HEK293 (cell line): ENCODE measurements around the gene LPIN1.

ENCODE experiments used
- ATF2 ChIP-seq: fragments of 450-650 bp; formaldehyde crosslinking; IDR thresholded peaks from 2 replicates; pipeline ENCODE4 v1.5.1; 2016; ENCODE audit warnings: missing biosample characterization, missing genetic modification characterization, low read depth
- CTCF ChIP-seq: fragments of 450-650 bp; formaldehyde crosslinking; IDR thresholded peaks from 2 replicates; pipeline ENCODE4 v1.5.1; 2016; ENCODE audit warnings: missing biosample characterization, missing genetic modification characterization
- INSM2 ChIP-seq: fragments of 450-650 bp; formaldehyde crosslinking; IDR thresholded peaks from 2 replicates; pipeline ENCODE4 v1.5.1; 2016; ENCODE audit warnings: missing biosample characterization, missing genetic modification characterization
- SP7 ChIP-seq: fragments of 450-650 bp; formaldehyde crosslinking; IDR thresholded peaks from 2 replicates; pipeline ENCODE4 v1.5.1; 2016; ENCODE audit warnings: missing biosample characterization, missing genetic modification characterization
- ZSCAN30 ChIP-seq: fragments of 450-650 bp; IDR thresholded peaks from 2 replicates; pipeline ENCODE4 v1.5.1; 2018; ENCODE audit warnings: missing biosample characterization, mild to moderate bottlenecking, missing genetic modification characterization, moderate library complexity

DNA sequence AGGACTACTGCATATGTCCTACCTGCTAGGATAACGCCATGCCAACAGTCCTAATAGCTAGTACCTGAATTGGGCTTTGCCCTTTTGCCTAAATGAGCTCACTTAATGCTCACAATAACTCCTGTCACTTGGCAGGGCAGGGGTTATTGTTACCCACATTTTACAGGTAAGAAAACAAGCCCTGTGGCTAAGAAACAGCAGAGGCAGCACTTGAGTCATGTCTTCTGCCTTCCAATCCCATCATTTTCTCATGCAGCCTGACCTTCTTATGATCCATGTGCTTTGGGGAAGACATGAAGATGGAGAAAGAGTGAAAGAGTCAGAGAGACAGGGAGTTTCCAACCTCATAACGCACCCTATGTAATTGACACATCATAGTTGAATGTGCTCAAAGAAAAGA lies 33.6 kb upstream of the LPIN1 start:
- TF ChIP-seq CTCF (no peak), ATF2 (tag by site-specific recombination) (no peak), SP7 (no peak), INSM2 (tag by site-specific recombination) (no peak), ZSCAN30 (no peak)
